GM12865 (cell line): ENCODE data around the gene SPINT1.

Experiments
- DNase-seq: peaks from one replicate; pipeline ENCODE4 v3.0.0; 2010; ENCODE audit warnings: low read depth
- H3K4me3 ChIP-seq: 2 replicates; pipeline ENCODE4 v1.5.1; 2011; ENCODE audit warnings: mild to moderate bottlenecking, low read depth, low read length, control low read depth
- TF ChIP-seq, protein P1 (sequence below): IDR thresholded peaks from 2 replicates; pipeline ENCODE4 v1.5.1; 2011; ENCODE audit warnings: low read length, control low read depth, low read depth, inconsistent platforms; ENCODE audit not compliant: insufficient read depth; ENCODE audit errors: missing control alignments

Gene SPINT1

GRCh38 chr15:40829115-40829514 lies 14.7 kb upstream of the SPINT1 start:
- TF ChIP-seq, protein P1, sequence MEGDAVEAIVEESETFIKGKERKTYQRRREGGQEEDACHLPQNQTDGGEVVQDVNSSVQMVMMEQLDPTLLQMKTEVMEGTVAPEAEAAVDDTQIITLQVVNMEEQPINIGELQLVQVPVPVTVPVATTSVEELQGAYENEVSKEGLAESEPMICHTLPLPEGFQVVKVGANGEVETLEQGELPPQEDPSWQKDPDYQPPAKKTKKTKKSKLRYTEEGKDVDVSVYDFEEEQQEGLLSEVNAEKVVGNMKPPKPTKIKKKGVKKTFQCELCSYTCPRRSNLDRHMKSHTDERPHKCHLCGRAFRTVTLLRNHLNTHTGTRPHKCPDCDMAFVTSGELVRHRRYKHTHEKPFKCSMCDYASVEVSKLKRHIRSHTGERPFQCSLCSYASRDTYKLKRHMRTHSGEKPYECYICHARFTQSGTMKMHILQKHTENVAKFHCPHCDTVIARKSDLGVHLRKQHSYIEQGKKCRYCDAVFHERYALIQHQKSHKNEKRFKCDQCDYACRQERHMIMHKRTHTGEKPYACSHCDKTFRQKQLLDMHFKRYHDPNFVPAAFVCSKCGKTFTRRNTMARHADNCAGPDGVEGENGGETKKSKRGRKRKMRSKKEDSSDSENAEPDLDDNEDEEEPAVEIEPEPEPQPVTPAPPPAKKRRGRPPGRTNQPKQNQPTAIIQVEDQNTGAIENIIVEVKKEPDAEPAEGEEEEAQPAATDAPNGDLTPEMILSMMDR: no peak
- DNase-seq: no peak
- H3K4me3 ChIP-seq: no peak overlapping the region

DNA sequence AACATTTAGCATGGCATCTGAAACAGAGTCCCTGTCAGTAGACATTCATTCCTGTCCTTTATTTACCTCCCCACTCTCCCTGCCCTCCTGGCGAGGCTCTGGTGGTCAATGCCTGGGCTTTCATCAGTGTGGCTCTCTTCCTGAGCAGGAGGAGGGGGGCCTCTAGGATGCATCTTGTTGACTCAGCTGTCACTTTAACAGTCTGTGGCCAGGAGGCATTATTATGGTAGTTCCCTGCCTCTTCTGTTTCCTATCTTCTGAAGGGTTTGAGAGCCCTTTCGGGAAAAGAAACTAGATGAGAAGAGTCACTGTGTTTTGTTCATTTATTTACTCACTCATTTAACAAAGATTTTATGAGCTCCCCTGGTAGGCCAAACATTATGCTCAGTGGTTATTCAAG lies 13.0 kb upstream of the SPINT1 start:
- DNase-seq: no peak
- TF ChIP-seq, protein P1: no peak
- H3K4me3 ChIP-seq: no peak overlapping the region

DNA sequence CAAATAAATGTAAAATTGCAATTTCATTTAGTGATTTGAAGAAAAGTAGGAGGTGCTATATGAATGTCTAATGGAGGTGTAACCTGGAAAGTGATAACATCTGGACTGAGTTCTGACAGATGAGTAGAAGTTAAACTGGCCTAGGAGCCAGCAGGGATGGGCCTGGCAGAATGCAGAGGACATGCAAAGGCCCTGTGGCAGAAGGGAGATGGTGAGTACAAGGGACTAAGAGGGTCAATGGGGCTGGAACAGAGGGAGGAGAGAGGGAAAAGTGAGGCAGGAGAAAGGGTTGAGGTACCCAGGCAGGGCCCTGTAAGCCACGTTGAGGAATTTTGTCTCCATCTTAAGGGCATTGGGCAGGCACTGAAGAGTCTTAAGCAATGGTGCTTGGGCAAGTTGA lies 12.0 kb upstream of the SPINT1 start:
- TF ChIP-seq, protein P1: no peak

GRCh38 chr15:40832903-40833302 lies 10.9 kb upstream of the SPINT1 start:
- TF ChIP-seq, protein P1: no peak
- no peak overlapping the region for H3K4me3 ChIP-seq
- DNase-seq: no peak

More for the DNA sequence above, 12.0 kb upstream of the SPINT1 start:
- no peak for DNase-seq
- H3K4me3 ChIP-seq: no peak overlapping the region

- no peak overlapping the region for H3K4me3 ChIP-seq
- TF ChIP-seq, protein P1: no peak
- no peak for DNase-seq
Observed at GRCh38 chr15:40836020-40836419, 7.8 kb upstream of the SPINT1 start.

DNA sequence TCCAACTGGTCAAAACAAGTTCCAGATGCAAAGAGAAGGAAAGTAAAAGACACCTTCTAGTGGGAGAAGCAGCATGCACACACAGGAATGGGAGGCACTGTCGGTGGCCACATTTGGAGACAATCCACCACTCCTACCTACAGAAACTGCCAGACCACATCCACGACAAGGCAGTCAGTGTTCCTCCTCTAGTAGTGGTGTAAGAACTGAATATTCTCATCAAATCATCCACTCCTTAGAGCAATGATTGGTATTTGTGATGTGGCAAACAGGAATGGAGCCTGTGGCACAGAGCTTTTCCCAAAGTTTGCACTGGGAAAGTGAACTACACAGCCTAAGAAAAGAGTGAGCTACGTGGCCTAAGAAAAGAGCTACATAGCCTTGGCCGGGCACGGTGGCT lies 5.1 kb upstream of the SPINT1 start:
- DNase-seq: no peak
- TF ChIP-seq, protein P1: no peak
- no peak overlapping the region for H3K4me3 ChIP-seq

- no peak for DNase-seq
- no peak overlapping the region for H3K4me3 ChIP-seq
- TF ChIP-seq, protein P1: no peak
Observed at GRCh38 chr15:40841741-40842140, 2.1 kb upstream of the SPINT1 start.
